Left ventricle myocardium inferior (tissue), 1 donor: ENCODE results near the gene DOK1. TPM values are rescaled to one million over a fixed set of nuclear protein-coding genes. Genes with fewer than 3 reads are reported as not detected.

ENCODE experiments used
- DNase-seq: peaks from one replicate; pipeline ENCODE4 v3.0.0-alpha.2; 2020
- H3K27ac ChIP-seq: fragments of 200-600 bp; replicated peaks from 2 replicates; pipeline ENCODE4 v1.8.0; 2021
- H3K27me3 ChIP-seq: fragments of 200-600 bp; 2 replicates; pipeline ENCODE4 v1.8.0; 2021; ENCODE audit warnings: low read depth
- H3K36me3 ChIP-seq: fragments of 200-600 bp; 2 replicates; pipeline ENCODE4 v1.8.0; 2021
- H3K4me1 ChIP-seq: fragments of 200-600 bp; 2 replicates; pipeline ENCODE4 v1.8.0; 2021
- H3K4me3 ChIP-seq: fragments of 200-600 bp; 2 replicates; pipeline ENCODE4 v1.8.0; 2021; ENCODE audit warnings: mild to moderate bottlenecking, moderate library complexity
- H3K9me3 ChIP-seq: fragments of 200-600 bp; replicated peaks from 2 replicates; pipeline ENCODE4 v1.8.0; 2021
- CTCF ChIP-seq: fragments of 200-600 bp; IDR thresholded peaks from 2 replicates; pipeline ENCODE4 v1.8.0; 2021; ENCODE audit warnings: antibody characterized with exemption, mild to moderate bottlenecking, borderline replicate concordance
- intact Hi-C: fragments of 100-400 bp; cut with micrococcal nuclease; formaldehyde crosslinking; loops from one replicate; pipeline ENCODE4 v1.11.0; 2022
- total RNA-seq: library from RNA; stranded (reverse); fragmentation: NEBNext Ultra II Directional; extraction: Animal tissue kit (Norgen Biotek cat#: 25700); gene quantifications from one replicate; pipeline ENCODE4 v1.2.1, GENCODE V29; 2021
- donor health status: DM: no; HTN: yes; CAD: no; lungs with severe emphysema.

Gene DOK1
- total RNA-seq, 1 donor from 2014 or later = 4.1 TPM

DNA sequence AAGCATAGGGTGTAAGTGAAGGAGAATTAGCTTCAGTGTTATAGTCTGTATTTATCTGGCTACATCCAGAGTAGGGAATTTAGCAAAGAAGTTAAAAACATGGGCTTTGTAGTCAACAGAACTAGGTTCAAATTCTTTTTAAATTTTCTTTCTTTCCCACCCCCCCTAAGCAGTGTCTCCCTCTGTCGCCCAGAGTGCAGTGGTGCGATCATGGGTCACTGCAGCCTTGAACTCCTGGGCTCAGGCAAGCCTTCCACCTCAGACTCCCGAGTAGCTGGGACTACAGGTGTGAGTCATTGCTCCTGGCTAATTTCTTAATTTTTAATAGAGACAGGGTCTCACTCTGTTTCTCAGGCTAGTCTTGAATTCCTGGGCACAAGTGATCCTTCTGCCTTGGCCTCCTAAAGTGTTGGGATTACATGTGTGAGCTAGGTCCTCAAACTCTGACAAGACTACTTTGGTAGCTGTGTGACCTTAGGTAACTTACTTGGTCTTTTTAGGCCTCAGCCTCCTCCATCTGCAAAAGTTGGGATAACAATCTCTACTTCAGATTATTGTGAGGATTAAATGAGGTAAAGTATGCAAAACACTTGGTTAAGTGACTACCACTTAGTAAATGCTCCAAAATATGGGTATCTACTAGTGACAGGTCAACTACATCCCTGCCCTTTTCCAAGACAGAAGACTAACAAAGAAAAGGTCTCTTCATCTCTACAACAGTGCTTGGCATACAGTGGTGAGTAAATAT lies 17.8 kb downstream of the DOK1 start:
- Histone ChIP-seq H3K36me3 (no peaks in the 10 kb centered on the region), H3K9me3 (no peaks in the 10 kb centered on the region), H3K27ac (no peak overlapping the region), H3K27me3 (peaks cover 26% of the 10 kb centered on the region), H3K4me1 (peaks cover 5% of the 10 kb centered on the region), H3K4me3 (no peak overlapping the region)
- TF ChIP-seq CTCF = no peak
- intact Hi-C loops = no loop called here
- DNase-seq = no peak

GRCh38 chr2:74573747-74574562 lies 19.4 kb downstream of the DOK1 start:
- intact Hi-C loops = no loop called here
- Histone ChIP-seq H3K27ac (peak overlapping the region; percentile 21), H3K4me3 (no peak overlapping the region), H3K4me1 (peaks cover 10% of the 10 kb centered on the region), H3K27me3 (peaks cover 12% of the 10 kb centered on the region), H3K36me3 (no peaks in the 10 kb centered on the region), H3K9me3 (no peaks in the 10 kb centered on the region)
- no peak for DNase-seq
- TF ChIP-seq CTCF = no peak

DNA sequence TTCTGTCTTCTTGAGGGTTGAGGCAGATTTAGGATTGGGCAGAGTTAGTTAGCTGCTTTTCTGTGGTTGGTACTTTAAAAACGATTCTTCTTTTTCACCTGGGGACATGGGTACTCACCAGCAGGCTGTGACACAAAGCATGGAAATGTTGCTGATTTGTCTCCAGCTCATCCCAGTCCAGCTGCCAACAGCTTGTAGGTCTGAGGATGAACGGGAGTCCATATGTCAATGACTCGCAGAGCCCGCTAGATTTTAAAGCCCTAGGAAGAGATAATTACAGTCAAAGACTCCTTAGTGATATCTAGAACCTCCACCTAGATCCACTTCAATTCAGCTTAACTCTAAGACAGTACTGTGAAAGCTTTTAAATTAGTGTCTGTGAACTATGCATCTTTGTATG lies 20.8 kb downstream of the DOK1 start:
- Histone ChIP-seq H3K27me3 (peaks cover 8% of the 10 kb centered on the region), H3K9me3 (no peaks in the 10 kb centered on the region), H3K4me3 (no peak overlapping the region), H3K36me3 (no peaks in the 10 kb centered on the region), H3K27ac (no peak overlapping the region), H3K4me1 (peaks cover 10% of the 10 kb centered on the region)
- no peak for DNase-seq
- TF ChIP-seq CTCF = no peak
- intact Hi-C loops = no loop called here

GRCh38 chr2:74576211-74576862 lies 21.8 kb downstream of the DOK1 start:
- Histone ChIP-seq H3K27me3 (peaks cover 16% of the 10 kb centered on the region), H3K4me3 (no peak overlapping the region), H3K9me3 (no peaks in the 10 kb centered on the region), H3K27ac (peak overlapping the region; percentile 70), H3K36me3 (no peaks in the 10 kb centered on the region), H3K4me1 (peaks cover 10% of the 10 kb centered on the region)
- TF ChIP-seq CTCF = no peak
- intact Hi-C loops = no loop called here
- DNase-seq = no peak

- Histone ChIP-seq H3K9me3 (no peaks in the 10 kb centered on the region), H3K27me3 (peaks cover 16% of the 10 kb centered on the region), H3K36me3 (no peaks in the 10 kb centered on the region), H3K4me1 (peaks cover 10% of the 10 kb centered on the region), H3K27ac (peak overlapping the region; percentile 70), H3K4me3 (no peak overlapping the region)
- no peak for TF ChIP-seq CTCF
- intact Hi-C loops = no loop called here
- DNase-seq = no peak
Observed at GRCh38 chr2:74576863-74577229, 22.3 kb downstream of the DOK1 start.
